ENCODE results near the gene KCNMA1.

The KCNMA1 gene

DNA sequence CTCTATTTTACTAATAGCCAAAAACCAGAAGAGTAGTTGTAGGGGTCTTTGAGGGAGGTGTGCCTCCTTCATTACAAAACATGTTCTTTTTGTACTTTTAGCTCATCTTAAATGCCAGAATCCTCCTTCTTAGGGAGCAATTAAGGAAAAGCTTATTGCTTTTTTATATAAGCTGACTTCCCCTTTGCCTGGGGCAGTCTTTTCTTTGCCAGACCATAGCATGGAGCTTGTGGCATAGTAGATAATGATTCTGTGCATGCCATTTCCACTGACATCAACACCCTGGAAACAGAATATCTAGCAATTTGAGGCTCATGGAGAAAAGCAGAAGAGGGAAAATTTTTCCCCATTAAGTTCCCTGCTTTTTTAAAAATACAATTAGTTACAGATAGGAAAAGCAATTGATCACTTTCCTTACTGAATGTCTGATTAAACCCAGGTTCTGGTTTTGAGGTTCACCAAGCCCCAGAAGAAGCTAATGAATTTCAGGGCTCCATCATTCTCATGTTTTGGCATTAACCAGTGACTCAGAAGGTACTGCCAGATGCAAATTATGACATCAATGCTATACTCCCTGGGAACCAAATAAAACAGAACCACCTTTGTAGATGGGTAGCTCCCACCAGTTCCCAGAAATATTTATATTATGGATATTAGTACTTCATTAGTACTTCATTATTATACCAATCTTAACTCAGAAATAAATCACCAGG lies 410.6 kb downstream of the KCNMA1 start:
- no peak for DNase-seq

DNA sequence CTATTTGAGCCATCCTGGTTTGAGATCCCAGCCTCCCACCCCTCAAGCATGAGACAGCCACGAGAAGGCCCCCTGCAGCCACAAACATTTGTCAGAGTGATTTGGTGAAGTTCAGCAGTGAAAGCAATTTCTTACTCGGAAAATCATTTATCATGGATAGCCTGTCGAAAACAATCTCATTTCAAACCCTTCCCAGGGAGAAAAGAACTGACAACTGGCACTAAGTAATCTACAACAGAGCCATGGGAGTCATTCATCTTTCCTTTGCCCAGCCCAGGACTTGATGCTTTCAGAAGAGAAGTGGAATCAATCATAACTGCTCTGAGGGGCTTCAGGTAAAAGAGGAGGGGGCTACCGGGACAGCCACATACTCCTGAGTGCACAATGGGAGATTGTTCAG lies 411.2 kb downstream of the KCNMA1 start:
- DNase-seq = no peak

DNA sequence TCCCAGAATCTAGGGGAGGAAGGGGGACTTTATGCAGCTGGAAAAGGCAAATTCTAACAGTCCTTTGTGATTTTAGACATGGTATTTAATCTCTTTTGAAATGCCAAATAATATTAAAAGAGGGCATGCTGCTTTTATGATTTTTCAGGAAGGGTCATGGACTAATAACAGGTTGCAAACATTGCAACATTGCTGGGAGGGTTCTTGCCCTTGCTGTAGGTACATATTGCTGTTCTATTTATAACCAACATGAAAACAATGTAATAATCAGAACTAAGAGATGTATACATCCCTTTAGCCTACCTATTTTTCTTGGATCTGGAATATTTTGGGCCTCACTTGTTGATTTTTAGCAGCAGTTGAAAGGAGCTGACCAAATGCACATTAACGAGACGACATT lies 411.6 kb downstream of the KCNMA1 start:
- DNase-seq = no peak

DNA sequence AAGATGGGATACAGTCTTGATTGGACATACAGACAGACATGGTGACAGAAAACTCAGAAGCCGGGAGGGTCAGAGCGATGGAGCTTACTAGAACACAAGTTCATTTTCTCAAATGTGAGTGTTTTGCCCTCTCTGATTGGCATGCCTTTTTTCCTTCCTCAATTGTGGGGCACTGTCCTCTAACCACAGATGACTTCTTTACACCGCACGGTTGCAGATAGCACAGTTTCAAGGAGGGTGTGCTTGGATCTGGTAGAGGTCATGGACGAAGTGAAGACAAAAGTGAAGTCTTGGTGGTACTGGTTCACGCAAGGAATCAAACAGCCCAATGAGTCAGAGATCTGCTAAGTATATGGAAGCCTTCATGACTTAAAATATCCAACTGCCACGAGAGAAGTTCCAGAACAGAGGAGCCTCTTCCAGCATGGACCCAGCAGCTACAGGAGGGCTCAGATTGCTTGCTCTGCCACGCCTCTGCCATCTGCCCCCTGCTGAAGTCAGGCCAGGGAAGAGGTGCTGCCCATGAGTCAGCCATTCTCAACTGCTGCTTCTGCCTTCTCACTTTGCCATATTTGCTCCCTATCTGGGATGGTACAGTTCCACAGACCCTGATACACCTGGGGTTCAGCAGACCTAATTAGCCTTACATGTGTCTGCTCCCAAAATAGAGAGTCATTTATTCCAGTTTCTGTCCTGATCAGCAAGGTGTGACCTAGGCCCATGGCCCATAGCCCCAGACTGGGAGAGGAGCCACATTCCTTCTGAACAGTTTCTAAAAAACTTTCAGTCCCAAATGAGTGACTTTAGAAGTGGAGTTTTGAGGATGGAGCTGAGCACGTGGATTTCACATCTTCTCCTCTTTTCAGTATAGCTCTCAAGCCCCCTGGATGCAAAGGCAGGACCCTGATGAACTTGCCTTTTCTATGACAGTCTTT lies 413.8 kb downstream of the KCNMA1 start:
- DNase-seq = no peak

DNA sequence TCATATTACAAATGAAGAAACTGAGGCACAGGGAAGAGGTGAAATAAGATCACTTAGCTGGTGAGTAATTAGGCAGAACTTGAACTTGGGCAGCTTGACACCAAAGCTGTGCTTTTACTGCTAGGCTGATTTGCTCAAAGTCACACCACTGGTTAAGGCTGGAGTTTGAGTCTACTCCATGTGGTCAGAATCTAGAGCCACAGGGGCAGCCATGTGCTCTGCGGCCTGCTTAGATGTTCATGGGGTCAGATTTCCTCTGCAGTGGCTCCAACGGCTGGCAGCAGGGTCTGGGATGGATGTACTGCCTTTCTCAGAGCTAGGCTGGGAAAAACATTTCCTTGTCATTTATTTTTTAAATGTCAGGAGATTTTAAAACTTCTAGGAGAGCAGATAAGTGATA lies 417.5 kb downstream of the KCNMA1 start:
- DNase-seq = no peak

DNA sequence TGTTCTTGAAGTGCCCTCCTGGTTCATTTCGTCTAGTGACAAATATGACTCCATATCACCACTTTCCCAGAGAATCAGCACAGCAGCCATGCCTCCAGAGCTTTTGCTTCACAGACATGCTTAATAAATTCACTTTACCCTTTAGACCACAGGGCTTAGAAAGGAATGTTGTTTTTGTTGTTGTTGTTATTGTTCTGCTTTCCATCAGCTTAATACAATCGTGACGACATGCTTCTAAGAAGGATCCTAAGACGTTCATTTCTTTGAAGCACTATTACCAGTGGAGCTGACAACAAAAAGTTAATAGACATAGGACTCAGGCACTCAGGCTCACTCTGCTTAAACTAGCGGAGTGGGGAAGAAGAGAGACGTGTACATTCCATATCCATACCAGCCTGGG lies 418.6 kb downstream of the KCNMA1 start:
- no peak for DNase-seq

DNA sequence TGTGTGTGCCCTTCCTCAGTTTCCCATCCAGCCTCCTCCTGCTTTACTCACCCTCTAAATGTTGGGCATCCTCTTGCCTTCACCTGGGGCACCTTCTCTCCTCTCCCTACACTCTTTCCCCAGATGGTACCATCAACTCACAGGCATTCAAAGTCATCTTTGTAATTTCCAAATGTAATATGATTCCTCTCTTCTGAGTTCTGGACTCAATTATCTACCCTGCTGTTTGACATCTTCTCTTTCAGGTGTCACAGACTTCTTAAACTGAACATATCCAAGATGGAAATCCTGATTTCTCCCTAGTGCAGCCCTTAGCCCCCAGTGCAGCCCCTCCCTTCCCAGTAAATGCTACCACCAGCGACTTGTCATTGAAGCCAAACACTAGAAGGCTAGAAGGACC lies 422.8 kb downstream of the KCNMA1 start:
- DNase-seq = no peak

DNA sequence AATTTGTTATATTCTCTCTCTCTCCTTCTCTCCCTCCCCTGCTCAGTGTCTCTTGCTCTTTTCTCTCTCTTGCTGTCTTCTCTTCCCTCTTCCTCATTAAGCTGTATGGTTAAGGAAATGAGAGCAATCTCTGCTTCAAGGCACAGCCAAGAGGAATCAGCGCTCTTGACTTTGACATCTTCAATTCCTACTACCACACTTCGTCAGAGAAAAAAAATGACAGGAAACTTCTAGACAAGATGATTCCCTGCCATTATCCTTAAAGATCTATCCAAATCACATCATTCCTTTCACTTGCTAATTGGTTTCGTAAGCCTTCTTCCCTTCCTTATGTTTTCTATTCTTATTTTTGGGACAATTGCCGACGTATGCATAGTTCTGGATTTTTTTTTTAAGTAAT lies 425.0 kb downstream of the KCNMA1 start:
- no peak for DNase-seq

DNA sequence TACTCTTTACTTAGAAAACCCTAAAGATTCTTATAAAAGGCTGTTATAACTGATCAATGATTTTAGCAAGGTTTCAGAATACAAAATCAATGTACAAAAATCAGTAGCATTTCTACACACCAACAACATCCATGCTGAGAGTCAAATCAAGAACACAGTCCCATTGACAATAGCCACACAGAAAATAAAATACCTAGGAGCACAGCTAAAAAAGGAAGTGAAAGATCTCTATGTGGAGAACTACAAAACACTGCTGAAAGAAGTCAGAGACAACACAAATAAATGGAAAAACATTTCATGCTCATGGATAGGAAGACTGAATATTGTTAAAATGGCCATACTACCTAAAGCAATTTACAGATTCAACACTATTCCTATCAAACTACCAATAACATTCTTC lies 427.0 kb downstream of the KCNMA1 start:
- DNase-seq = no peak

DNA sequence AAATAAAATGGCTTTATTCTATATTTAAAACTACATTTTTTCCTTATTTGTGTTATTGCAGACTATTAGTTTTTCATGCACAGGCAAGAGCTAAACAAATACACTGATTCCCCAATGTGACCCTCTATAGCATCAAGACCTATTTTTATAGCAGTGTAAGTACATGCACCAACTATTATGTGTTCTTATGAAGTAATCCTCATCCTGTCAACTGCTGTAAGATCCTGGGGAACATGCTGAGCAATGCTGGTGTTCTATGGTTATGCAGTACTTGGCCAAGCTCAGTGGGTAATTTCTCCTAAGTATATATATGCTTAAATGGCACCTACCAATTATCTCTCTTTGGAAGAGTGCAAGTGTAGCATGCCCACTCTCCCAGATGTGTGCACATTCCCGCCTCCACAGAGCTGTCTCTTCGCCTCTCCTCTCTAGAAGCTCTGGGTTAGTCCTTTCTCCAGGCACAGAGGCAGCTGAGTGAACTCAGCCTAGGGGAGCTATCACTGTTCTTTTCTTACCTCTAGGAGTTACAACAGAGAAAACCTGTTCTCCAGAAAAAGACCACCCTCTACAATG lies 428.8 kb downstream of the KCNMA1 start:
- no peak for DNase-seq

DNA sequence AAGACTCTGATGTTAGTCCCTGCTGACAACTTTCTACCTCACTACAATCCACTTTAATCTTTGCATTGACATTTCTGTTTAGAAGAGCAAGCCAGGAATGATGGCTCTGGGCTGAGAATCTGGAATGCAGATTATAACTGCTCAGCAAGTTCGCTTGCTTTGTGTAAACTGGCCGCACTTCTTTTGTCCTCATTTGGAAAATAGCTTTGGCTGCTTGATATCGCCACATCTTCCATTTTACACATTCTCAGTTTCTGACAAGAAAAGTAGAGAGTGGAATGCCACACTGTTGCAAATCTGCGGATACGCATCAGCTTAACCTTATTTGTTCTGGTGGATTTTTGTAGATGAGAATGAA lies 429.8 kb downstream of the KCNMA1 start:
- DNase-seq = no peak

DNA sequence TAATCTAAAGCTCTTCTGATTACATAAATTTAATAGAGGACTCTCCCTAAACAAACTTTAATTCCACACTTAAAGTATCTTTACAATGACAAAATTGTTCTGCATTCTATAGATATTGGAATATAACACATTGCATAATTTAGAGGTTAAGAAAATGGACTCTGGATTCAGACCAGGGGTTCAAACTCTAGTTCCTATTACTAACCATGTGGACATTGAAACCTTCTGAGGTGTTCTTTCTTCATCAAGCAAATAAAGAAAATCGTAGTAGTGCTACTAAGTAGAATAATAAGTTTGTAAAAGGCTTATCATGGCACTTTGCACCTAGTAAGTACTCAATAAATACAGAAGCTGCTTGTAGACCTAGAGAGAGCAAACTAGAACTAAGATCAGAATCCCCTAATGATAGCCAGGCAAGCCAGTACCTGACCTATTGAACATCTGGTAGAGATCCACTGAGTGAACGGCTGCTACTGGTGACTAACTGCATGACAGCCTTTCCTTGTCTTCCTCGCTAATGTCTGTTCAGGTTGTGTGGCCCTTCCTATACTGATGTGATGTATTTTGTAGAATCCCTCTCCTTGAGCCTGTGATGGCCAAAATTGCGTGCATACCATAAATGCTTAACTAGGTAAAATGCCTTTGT lies 430.3 kb downstream of the KCNMA1 start:
- no peak for DNase-seq

DNA sequence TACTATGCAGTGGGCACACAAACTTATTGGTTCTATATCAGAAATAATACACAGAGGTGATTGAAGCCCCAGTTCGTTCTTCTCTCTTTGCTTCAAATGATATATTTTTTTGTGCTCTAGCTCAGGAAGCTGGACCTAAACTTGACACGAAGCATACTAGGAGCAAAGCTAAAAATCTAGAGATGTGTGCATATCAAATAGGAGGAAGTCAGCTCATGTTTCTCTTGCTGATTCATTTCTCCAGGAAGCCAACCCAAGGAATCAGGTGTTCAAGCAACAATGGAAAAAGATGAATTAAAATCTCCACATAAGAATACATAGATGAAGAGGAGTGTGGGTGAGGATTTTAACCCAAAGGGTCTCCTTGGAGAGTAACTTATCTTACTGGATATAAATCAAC lies 432.5 kb downstream of the KCNMA1 start:
- DNase-seq = no peak

DNA sequence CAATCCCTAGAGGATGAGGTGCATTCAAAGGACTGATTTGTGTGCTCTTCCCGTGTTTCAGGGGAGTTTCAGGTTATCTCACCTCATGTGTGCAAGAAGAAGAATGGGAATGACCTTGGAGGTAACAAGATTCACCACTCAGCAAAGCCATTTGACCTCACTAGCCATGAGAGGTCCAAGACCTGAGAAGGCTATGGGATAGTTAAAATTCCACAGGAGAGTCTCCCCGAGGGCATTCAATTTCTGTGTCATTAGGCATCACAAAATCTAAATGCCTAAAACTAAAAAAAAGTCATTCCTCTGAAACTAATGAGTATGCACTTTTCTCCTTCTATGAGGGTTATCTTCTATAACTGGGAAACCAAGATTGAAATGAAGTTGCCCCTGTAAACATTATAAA lies 433.4 kb downstream of the KCNMA1 start:
- DNase-seq = no peak

DNA sequence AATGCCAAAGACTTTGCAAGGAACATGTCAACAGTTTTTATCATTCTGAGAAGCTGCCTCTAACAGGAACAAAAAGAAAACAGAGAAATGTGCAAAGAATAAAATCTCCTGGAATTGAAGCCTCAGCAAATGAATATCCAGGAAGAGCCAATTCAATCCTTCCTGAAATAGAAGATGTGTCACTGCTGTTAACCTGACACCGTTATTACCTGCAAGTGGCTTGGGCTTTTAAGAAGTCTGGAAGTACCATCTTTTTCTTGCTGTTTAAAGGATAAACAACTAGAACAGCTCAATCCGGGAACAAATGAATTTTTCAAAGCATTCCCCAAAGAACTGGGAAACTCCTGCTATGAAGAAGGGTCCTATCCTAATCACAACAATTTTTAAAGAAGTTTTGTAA lies 434.8 kb downstream of the KCNMA1 start:
- DNase-seq = no peak

DNA sequence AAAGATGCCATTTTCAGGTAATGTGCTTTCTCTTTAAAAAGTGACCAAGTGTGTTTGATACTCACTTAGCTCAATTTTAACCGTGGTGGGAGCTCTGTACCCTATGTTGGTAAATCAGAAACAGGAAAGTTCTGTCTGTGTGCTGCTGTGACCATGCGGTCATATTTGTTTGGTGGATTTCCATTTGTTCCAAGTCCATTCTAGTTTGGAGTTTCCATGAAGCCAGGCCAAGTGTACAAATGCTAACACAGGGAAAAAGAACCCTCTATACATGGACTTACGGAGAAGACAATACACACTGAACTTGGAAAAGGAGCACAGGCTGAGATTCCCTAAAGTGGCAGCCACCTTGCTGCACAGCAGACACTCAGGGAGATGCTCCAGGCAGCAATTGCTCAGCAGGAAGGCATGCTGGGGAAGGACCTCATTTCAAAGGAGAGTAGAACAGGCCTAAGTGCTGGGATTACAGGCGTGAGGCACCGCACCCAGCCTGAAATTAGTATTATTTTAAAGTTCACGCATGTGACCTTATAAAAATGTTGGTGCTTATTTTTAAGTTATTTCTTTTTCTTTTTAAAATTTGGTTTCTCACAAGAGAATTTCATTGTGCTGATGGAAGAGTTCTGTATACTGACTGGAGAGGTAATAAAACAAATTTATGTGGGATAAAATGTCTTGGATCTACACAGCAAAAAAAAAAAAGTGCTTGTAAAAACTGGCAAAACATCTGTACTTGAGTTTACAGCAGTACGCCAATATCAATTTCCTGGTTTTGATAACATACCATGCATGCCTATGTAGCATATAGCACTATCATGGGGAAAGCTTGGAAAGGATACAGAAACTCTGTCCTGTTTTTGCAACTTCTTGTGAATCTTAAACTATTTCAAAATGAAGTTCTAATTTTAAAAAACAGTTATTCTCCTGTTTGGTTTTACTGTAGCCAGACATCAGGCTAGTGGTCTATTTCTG lies 436.2 kb downstream of the KCNMA1 start:
- no peak for DNase-seq

DNA sequence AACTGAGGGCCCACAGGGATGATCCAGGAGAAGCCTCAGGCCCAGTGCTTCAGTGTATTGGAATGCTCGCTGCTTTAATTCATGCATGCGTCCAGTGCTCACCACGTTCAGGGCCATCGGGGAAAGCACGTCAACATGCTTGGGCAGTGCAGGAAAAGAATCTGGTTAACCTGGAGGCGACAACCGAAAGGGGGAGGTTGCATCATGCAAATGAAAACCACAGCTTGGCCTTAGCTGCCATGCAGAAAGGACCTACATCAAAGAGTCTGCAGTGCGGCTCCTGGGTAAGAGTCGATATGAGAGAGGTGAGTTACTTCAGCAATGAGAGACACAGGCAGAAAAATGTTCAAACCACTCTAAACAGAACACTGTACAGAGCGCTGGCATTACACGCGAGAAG lies 440.1 kb downstream of the KCNMA1 start:
- no peak for DNase-seq

DNA sequence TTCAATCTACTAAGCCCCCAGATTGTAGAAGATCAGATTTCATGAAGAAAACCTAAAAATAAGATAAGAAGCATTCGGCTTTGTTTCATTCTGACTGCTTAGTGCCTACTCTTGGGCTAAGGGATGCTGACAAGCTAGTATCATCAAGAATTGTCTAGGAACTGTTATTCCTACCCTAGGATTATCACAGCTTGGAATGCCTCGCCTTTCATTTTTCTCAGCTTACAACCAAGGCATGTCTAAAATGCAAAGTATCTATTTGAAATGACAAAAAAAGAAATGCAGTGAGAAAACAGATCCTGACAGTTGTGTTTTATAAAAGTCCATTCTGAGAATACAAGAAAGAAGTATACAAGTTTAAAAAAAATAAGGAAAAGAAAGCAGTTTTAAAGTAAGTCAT lies 441.0 kb downstream of the KCNMA1 start:
- no peak for DNase-seq

DNA sequence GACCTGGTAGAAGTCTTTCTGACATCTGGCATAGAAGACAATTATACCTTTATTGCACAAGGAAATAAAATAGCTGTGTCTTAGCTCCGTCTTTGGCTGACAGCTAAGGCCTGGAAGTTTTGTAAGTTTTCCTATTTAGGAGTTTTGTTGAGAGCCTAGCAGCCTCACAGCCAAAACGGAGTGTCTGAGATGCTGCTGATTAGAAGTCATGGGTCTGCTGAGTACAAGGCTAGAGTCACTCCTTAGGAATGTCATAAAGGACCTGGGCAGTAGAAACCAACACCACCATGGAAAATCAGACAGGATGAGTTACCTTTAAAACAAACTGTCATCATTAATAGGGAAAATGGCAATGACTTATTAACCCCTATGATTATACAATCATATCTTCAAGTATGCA lies 442.5 kb downstream of the KCNMA1 start:
- DNase-seq = no peak

DNA sequence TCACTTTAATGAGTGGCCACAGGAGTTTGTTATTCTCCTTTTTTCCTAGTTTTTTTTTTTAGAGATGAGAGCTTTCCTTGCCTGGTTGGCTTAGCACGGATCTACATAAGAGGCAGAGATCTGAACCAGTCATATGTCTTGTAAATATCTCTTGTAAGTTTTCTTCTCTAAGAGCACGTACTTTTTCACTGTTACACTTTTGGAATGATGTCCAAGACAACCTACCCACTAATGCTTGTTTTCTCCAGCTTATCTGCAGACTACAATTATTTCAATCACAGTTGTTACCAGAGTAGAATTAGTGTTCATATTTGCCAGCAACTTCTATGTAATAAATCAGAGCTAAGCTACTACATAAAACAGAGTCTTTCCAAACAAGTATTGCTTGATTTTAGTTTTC lies 444.6 kb downstream of the KCNMA1 start:
- no peak for DNase-seq

DNA sequence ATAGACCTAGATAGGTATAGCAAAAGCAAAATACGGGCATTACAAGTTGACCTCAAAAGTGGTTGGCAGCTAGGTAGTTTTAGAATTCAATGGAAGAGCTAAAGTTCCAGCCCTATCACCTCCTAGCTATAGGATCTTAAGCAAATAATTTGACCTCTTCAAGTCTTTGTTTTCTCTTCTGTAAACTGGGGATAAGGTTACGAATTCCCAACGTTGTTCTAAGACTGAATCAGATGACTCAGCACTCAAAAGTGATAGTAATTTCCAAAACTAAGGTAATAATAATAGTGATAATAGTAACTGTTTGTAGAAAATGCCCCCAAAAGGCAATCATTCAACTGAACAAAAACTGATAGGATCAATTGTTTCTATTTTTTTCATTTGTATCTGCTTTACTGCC lies 445.2 kb downstream of the KCNMA1 start:
- no peak for DNase-seq

DNA sequence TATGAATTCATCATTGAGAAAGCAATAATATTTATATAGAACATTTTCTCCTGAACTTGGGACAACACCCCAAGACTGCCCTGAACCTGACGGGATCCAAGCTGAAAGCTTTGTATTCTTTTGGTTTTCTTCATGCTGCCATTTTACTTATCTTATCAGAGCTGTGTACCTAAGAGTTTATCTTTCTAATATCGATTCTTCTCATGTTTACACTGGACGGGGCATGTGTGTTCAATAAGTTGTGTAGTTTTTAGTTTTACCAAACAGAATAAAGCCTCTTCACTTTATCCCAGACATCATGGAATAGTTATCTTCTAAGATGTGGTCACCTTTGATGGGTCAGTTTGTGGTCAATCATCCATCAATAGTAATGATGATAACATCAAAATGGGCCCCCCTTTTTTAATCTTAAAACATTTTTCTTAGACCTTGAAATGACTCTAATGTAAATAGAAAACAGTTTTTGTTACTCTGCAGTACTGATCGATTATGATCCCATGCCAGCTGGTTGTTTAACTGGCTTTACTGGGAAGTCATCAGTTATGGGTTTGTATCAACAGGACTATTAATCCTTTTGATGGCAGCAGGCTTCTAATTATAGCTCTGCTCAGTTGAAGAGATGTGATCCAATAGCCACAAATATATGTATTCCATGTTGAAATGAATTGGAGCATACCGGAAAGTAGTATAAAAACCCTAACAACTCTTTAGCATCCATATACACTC lies 446.1 kb downstream of the KCNMA1 start:
- DNase-seq = no peak

Measured in stimulated activated CD4-positive, alpha-beta T cell treated with anti-CD3 and anti-CD28 coated beads, Interleukin-2, amount 100 ng/mL, for 48 hours (primary cell).